GM13977 (cell line): Measurements from ENCODE around the gene GPR15LG.

Experiments
- DNase-seq: peaks from one replicate; pipeline ENCODE4 v3.0.0; 2012; ENCODE audit warnings: low spot score
- in situ Hi-C: fragments of 300-500 bp; cut with MboI; formaldehyde crosslinking; loops from one replicate; pipeline ENCODE4 v1.12.0; 2022; ENCODE audit warnings: low sequenced_read_pairs, low pct_unique_long_range_greater_than_20kb, mixed read lengths, inconsistent platforms; ENCODE audit not compliant: unreplicated experiment
- TF ChIP-seq, protein P1 (sequence below): IDR thresholded peaks from 2 replicates; pipeline ENCODE4 v1.5.1; 2012; ENCODE audit warnings: mild to moderate bottlenecking, control low read depth; ENCODE audit not compliant: insufficient read depth; ENCODE audit errors: extremely low read depth, missing control alignments

Gene GPR15LG

DNA sequence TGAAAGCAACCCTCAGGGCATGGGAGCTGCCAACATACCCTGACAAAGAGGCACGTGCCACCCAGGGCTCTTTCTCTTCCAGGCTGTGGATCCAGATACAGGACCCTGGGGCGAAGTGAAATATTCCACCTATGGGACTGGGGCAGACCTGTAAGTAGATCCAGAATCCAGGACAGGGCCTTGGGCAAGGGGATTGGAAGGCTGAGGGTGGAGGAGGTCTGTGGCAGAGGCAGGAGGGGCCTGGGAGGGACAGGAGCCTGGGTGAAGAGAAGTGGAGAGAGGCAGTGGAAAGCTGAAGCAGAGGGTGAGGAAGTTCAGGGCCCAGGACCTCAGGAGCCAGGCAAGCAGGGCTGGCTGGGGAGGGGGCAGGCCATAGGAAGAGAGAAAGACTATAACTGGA, 38.0 kb downstream of the GPR15LG start:
- DNase-seq, result no peak
- in situ Hi-C loops, result loop anchor here (10.0 kb wide), 1 partner anchor 67 kb away; no protein-coding TSS in a partner anchor

DNA sequence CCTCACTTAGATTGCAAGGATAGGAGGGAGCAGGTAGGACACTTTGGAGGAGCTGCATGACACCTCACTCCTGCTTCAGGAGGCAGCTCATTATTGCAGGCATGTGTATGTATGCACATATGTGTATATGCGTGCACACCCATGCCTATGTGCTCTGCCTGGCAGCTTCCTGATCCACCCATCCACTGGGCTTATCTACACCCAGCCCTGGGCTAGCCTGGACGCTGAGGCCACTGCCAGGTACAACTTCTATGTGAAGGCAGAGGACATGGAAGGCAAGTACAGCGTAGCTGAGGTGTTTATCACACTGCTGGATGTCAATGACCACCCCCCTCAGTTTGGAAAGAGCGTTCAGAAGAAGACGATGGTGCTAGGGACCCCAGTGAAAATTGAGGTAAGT, 38.4 kb downstream of the GPR15LG start:
- DNase-seq, result no peak
- TF ChIP-seq, protein P1, sequence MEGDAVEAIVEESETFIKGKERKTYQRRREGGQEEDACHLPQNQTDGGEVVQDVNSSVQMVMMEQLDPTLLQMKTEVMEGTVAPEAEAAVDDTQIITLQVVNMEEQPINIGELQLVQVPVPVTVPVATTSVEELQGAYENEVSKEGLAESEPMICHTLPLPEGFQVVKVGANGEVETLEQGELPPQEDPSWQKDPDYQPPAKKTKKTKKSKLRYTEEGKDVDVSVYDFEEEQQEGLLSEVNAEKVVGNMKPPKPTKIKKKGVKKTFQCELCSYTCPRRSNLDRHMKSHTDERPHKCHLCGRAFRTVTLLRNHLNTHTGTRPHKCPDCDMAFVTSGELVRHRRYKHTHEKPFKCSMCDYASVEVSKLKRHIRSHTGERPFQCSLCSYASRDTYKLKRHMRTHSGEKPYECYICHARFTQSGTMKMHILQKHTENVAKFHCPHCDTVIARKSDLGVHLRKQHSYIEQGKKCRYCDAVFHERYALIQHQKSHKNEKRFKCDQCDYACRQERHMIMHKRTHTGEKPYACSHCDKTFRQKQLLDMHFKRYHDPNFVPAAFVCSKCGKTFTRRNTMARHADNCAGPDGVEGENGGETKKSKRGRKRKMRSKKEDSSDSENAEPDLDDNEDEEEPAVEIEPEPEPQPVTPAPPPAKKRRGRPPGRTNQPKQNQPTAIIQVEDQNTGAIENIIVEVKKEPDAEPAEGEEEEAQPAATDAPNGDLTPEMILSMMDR, result no peak
- in situ Hi-C loops, result loop anchor here (10.0 kb wide), 1 partner anchor 67 kb away; no protein-coding TSS in a partner anchor

More for the DNA sequence above, 38.0 kb downstream of the GPR15LG start:
- TF ChIP-seq, protein P1, result no peak

DNA sequence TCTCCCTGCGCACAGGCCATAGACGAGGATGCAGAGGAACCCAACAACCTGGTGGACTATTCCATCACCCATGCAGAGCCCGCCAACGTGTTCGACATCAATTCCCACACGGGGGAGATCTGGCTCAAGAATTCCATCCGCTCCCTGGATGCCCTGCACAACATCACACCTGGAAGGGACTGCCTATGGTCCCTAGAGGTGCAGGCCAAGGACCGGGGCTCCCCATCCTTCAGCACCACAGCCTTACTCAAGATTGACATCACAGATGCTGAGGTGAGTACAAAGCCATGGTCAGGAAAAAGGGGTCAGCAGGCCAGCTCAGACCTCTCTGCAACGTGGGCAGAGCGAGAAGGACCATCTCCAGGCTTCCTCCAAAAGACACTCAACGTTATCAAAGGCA, 39.5 kb downstream of the GPR15LG start:
- no peak for DNase-seq
- TF ChIP-seq, protein P1, result no peak
- in situ Hi-C loops, result loop anchor here (10.0 kb wide), 1 partner anchor 68 kb away; no protein-coding TSS in a partner anchor

DNA sequence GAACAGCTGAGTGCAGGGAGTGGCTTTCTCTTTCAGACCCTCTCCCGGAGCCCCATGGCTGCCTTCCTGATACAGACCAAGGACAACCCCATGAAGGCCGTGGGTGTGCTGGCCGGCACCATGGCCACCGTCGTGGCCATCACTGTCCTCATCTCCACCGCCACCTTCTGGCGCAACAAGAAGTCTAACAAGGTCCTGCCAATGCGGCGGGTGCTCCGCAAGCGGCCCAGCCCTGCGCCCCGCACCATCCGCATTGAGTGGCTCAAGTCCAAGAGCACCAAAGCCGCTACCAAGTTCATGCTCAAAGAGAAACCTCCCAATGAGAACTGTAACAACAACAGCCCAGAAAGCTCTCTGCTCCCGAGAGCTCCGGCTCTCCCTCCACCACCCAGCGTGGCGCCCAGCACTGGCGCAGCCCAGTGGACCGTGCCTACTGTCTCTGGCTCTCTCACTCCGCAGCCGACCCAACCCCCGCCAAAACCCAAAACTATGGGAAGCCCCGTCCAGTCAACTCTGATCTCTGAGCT, 40.5 kb downstream of the GPR15LG start:
- DNase-seq, result no peak
- TF ChIP-seq, protein P1, result no peak
- in situ Hi-C loops, result loop anchor here (10.0 kb wide), 1 partner anchor 69 kb away; no protein-coding TSS in a partner anchor

DNA sequence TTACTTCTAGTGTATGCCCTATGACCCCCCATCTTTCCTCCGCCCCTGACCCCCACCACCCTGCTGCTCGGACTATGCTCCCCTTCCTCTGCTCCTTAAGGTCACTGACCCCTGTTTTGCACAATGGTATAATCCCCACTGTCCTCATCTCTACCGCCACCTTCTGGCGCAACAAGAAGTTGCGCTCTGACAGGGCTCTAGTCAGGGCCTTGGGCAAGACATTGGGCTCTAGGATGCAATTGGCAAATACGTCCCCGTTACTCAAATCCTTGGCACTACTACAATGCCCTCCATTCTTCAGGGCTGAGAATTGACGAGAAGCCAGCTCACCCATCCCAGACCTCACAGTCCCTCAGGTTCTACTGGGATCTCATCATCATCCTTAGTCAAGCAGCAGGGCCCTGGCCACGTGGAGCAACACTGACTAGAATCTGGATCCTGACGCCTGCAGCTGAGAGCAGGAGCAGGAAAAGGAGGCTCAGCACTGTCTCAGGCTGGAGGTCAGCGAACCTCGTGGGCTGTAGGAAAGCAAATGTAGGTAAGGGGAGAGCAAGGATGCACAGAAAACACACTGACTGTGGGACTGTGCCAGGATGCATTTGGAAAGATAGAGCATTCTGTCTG, 41.1 kb downstream of the GPR15LG start:
- TF ChIP-seq, protein P1, result peak; percentile 83
- in situ Hi-C loops, result loop anchor here (10.0 kb wide), 1 partner anchor 70 kb away; no protein-coding TSS in a partner anchor
- peak; percentile 73 for DNase-seq

DNA sequence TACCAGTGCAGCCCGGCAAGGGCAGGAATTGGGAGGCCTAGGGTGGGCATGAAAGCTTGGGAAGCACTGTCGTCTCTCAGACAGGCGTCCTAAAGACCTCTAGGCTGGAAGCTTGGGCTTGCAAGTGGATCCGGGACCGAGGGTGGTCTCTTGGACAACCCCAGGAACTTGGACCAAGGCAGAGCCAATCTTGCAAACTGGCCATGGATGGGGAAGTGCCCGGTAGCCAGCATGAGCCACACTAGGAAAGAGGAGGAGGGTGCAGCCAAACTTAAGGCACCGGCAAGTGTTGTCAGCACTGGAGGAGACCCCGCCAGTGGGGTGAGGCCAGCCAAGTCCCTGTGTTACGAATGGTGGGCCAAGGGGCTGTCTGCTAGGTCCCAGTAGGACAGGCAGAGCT, 43.2 kb downstream of the GPR15LG start:
- in situ Hi-C loops, result loop anchor here (10.0 kb wide), 1 partner anchor 72 kb away; no protein-coding TSS in a partner anchor
- DNase-seq, result no peak
- TF ChIP-seq, protein P1, result no peak
